ENCODE results near the gene GPR39.

GPR39 gene

DNA sequence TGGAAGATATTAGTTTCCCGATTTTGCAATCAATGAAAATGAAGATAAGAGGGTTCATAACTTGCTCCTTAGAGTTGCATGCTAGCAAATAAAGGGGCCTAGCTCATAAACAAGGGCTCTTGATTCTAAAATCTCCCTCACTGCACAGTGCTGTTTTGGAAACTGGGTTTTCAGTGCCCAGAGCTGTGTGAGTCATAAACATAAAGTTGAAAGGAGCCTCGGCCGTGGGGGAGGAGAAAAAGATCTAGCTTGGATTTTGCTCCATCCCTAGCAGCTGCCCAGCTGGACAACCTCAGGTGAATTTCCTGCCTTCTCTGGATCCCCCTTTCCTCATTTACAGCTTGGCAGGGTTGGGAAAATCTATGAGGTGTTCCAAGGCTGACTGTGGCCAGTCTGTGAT lies 210.9 kb downstream of the GPR39 start:
- H3K4me1 ChIP-seq (ENCODE audit: insufficient read depth, poor library complexity, severe bottlenecking) = no peaks in the 10 kb centered on the region
- TF ChIP-seq, protein P1, sequence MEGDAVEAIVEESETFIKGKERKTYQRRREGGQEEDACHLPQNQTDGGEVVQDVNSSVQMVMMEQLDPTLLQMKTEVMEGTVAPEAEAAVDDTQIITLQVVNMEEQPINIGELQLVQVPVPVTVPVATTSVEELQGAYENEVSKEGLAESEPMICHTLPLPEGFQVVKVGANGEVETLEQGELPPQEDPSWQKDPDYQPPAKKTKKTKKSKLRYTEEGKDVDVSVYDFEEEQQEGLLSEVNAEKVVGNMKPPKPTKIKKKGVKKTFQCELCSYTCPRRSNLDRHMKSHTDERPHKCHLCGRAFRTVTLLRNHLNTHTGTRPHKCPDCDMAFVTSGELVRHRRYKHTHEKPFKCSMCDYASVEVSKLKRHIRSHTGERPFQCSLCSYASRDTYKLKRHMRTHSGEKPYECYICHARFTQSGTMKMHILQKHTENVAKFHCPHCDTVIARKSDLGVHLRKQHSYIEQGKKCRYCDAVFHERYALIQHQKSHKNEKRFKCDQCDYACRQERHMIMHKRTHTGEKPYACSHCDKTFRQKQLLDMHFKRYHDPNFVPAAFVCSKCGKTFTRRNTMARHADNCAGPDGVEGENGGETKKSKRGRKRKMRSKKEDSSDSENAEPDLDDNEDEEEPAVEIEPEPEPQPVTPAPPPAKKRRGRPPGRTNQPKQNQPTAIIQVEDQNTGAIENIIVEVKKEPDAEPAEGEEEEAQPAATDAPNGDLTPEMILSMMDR (IDR thresholded peaks at IDR 0.05; ENCODE audit: poor library complexity, severe bottlenecking) = no peak
- H3K27ac ChIP-seq (ENCODE audit: poor library complexity, severe bottlenecking) = no peak overlapping the region
- no peaks in the 10 kb centered on the region for H3K9me3 ChIP-seq (ENCODE audit: severe bottlenecking)
- ATAC-seq (ENCODE audit: low read depth) (no peak), DNase-seq (ENCODE audit: low spot score) (no peak)
- H3K27me3 ChIP-seq (ENCODE audit: insufficient read depth, poor library complexity, severe bottlenecking) = no peaks in the 10 kb centered on the region
- H3K36me3 ChIP-seq (ENCODE audit: low read depth) = no peaks in the 10 kb centered on the region
- H3K4me3 ChIP-seq (ENCODE audit: severe bottlenecking) = no peak overlapping the region

DNA sequence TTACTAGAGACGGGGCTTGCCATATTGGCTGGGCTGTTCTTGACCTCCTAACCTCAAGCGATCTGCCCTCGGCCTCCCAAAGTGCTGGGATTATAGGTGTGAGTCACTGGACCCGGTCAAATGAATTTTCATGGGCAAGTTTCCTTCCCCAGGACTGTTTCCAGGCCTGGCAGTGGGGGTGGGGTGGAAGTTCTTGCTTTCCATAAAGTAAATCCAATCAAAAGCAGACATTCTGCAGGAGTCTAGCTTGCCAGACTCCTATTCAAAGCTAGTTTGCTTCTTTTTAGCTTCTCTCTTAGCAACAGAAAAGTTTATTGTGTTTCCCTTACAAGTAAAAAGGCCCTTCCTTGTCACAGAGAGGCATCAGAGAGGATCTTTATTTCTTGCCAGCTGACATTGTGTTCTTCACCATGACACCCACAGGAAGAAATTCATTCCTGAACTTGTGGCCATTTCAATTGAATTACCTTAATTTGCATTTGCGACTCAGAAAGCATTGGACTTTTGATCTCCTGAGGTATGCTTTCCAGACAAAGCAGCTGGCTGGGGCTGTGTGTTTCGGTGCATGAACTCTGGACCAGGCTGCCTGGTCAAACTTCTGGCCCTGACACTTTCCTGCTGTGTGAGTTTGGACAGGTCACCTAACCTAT lies 215.5 kb downstream of the GPR39 start:
- no peak for DNase-seq (ENCODE audit: low spot score)
- Histone ChIP-seq H3K4me1 (ENCODE audit: insufficient read depth, poor library complexity, severe bottlenecking) (no peaks in the 10 kb centered on the region), H3K27ac (ENCODE audit: poor library complexity, severe bottlenecking) (no peak overlapping the region), H3K27me3 (ENCODE audit: insufficient read depth, poor library complexity, severe bottlenecking) (no peaks in the 10 kb centered on the region), H3K9me3 (ENCODE audit: severe bottlenecking) (no peaks in the 10 kb centered on the region), H3K36me3 (ENCODE audit: low read depth) (no peaks in the 10 kb centered on the region), H3K4me3 (ENCODE audit: severe bottlenecking) (no peak overlapping the region)
- TF ChIP-seq, protein P1 (IDR thresholded peaks at IDR 0.05; ENCODE audit: poor library complexity, severe bottlenecking) = no peak
- no peak for ATAC-seq (ENCODE audit: low read depth)

DNA sequence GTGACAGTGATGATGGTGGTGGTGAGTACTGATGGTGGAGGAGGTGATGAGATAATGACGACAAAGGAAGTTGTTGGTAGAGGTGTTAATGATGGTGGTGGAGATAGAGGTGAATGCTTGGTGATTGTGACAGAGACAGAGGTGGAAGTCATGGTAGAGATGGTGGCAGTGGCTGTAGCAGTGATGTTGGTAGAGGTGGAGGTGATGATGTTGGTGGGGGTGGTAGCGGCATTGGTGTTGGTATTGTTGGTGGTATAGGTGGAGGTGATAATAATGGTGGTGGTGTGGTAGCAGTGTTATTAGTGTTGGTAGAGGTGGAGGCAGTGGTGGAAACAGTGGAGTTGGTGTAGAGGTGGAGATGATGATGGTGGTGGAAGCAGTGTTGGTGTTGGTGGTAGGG lies 217.0 kb downstream of the GPR39 start:
- DNase-seq (ENCODE audit: low spot score) (no peak), ATAC-seq (ENCODE audit: low read depth) (no peak)
- H3K9me3 ChIP-seq (ENCODE audit: severe bottlenecking) = no peaks in the 10 kb centered on the region
- TF ChIP-seq, protein P1 (IDR thresholded peaks at IDR 0.05; ENCODE audit: poor library complexity, severe bottlenecking) = no peak
- H3K4me1 ChIP-seq (ENCODE audit: insufficient read depth, poor library complexity, severe bottlenecking) = no peaks in the 10 kb centered on the region
- no peak overlapping the region for H3K4me3 ChIP-seq (ENCODE audit: severe bottlenecking)
- H3K27ac ChIP-seq (ENCODE audit: poor library complexity, severe bottlenecking) = no peak overlapping the region
- no peaks in the 10 kb centered on the region for H3K27me3 ChIP-seq (ENCODE audit: insufficient read depth, poor library complexity, severe bottlenecking)
- no peaks in the 10 kb centered on the region for H3K36me3 ChIP-seq (ENCODE audit: low read depth)

DNA sequence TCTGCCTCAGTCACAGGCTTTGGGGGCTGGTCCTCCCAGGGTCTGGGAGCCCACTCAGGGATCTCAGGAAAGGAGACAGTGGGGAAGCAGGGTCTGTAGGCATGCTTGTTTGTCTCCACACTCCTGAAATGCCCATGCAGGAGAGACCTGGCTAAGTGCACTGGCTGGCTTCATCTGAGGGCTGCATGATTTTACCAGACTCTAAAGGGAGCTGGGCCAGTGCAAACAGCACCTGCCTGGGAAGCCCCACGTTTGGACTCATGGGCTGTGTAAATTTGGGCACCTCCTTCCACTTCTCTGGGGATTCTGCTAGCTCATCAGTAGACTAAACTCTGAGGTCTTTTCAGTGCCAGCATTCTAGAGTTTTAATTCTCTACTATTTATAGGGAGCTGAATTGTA lies 219.7 kb downstream of the GPR39 start:
- Histone ChIP-seq H3K27ac (ENCODE audit: poor library complexity, severe bottlenecking) (no peak overlapping the region), H3K4me1 (ENCODE audit: insufficient read depth, poor library complexity, severe bottlenecking) (no peaks in the 10 kb centered on the region), H3K4me3 (ENCODE audit: severe bottlenecking) (no peak overlapping the region), H3K36me3 (ENCODE audit: low read depth) (no peaks in the 10 kb centered on the region), H3K9me3 (ENCODE audit: severe bottlenecking) (no peaks in the 10 kb centered on the region), H3K27me3 (ENCODE audit: insufficient read depth, poor library complexity, severe bottlenecking) (no peaks in the 10 kb centered on the region)
- ATAC-seq (ENCODE audit: low read depth) = no peak
- TF ChIP-seq, protein P1 (IDR thresholded peaks at IDR 0.05; ENCODE audit: poor library complexity, severe bottlenecking) = no peak
- no peak for DNase-seq (ENCODE audit: low spot score)

DNA sequence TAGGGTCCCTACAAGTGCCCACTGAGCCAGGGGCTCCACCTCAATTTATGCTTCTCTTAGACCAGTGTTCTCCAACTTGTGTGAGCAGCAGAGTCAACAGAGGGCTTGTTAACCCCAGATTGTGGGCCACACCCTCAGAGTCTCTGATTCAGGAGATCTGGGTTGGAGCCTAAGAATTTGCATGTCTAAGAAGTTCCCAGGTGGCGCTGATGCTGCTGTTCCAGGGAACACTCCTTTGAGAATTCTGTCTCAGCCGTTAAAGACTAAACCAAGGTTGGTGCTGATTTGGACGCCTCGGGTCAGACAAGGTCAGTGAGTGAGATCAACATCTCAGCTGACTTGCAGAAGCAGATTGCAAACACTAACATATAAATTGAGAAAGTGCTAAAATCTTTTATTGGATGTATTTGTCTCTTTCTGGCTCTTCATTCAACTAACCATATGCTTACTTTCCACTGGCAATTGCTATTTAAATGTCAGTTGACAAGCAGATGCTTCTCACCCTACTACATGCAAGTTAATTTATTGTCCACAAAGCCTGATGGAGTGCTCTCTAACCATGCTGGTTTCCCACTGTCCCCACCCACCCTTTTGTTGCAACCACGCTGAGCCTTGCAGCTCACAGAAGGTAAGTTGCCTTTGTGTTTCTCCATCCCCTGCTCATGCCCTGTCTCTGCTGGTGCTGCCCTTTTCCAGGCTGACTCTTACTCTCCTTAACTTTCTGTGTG lies 221.9 kb downstream of the GPR39 start:
- Histone ChIP-seq H3K27ac (ENCODE audit: poor library complexity, severe bottlenecking) (no peak overlapping the region), H3K4me1 (ENCODE audit: insufficient read depth, poor library complexity, severe bottlenecking) (no peaks in the 10 kb centered on the region), H3K36me3 (ENCODE audit: low read depth) (no peaks in the 10 kb centered on the region), H3K9me3 (ENCODE audit: severe bottlenecking) (no peaks in the 10 kb centered on the region), H3K27me3 (ENCODE audit: insufficient read depth, poor library complexity, severe bottlenecking) (no peaks in the 10 kb centered on the region), H3K4me3 (ENCODE audit: severe bottlenecking) (no peak overlapping the region)
- TF ChIP-seq, protein P1 (IDR thresholded peaks at IDR 0.05; ENCODE audit: poor library complexity, severe bottlenecking) = no peak
- DNase-seq (ENCODE audit: low spot score) = no peak
- ATAC-seq (ENCODE audit: low read depth) = no peak
